ENCODE measurements around the gene RETREG3. TPM values are rescaled to one million over a fixed set of nuclear protein-coding genes. Genes with fewer than 3 reads are reported as not detected.

Gene RETREG3
- total RNA-seq, 1 experiment from 2014 or later: 59.0 TPM

- ChIA-PET CTCF (no interaction called here), POLR2A (interaction anchor here (0.6 kb wide), 1 partner anchor 107 kb away, joined by 3 read pairs; no protein-coding TSS in a partner anchor)
- no peak for TF ChIP-seq CTCF (IDR thresholded peaks at IDR 0.05; ENCODE audit: insufficient read depth in 1 of 2, low read depth in 1 of 2, low read length in 1 of 2, severe bottlenecking in 1 of 2, unreplicated experiment in 1 of 2)
- BruUV-seq (replicated peaks): no TSS peak
- Histone ChIP-seq H3K27me3 (replicated peaks; ENCODE audit: control insufficient read depth, insufficient read depth, low read length) (no peaks in the 10 kb centered on the region), H3K4me1 (no peaks in the 10 kb centered on the region; the same call in 1 of the 2 replicates), H3K36me3 (ENCODE audit: control insufficient read depth, insufficient read depth, low read length) (peaks cover 22% of the 10 kb centered on the region), H3K4me3 (ENCODE audit: low read depth, low read length) (no peak overlapping the region), H3K9me3 (no peaks in the 10 kb centered on the region)
- intact Hi-C loops (cut with micrococcal nuclease; ENCODE audit: unreplicated experiment): loop anchor here (10.0 kb wide), 1 partner anchor 252 kb away; the partner anchor contains the start of gene BECN1
- Mint-ChIP-seq H3K4me3 (ENCODE audit: unreplicated experiment) (no peak overlapping the region), H3K27ac (ENCODE audit: unreplicated experiment) (peak overlapping the region; percentile 13), H3K36me3 (ENCODE audit: insufficient read depth, unreplicated experiment) (peaks cover 92% of the 10 kb centered on the region), H3K9me3 (ENCODE audit: unreplicated experiment) (no peaks in the 10 kb centered on the region), H3K4me1 (ENCODE audit: low read depth, unreplicated experiment) (peaks cover 23% of the 10 kb centered on the region), H3K27me3 (ENCODE audit: insufficient read depth, unreplicated experiment) (no peaks in the 10 kb centered on the region)
- DNase-seq: no peak
These were observed 36.1 kb downstream of the RETREG3 start for GRCh38 chr17:42573095-42573494.

GRCh38 chr17:42571435-42572225, 37.5 kb downstream of the RETREG3 start:
- intact Hi-C loops (cut with micrococcal nuclease; ENCODE audit: unreplicated experiment): loop anchor here (10.0 kb wide), 1 partner anchor 253 kb away; the partner anchor contains the start of gene BECN1
- H3K27me3 ChIP-seq (replicated peaks; ENCODE audit: control insufficient read depth, insufficient read depth, low read length): no peaks in the 10 kb centered on the region
- no peak for DNase-seq
- H3K36me3 ChIP-seq (ENCODE audit: control insufficient read depth, insufficient read depth, low read length): peaks cover 22% of the 10 kb centered on the region
- no peak overlapping the region for H3K4me3 Mint-ChIP-seq (ENCODE audit: unreplicated experiment)
- H3K9me3 ChIP-seq: no peaks in the 10 kb centered on the region
- CTCF ChIA-PET: interaction anchor here (0.6 kb wide), 1 partner anchor 1018 kb away, joined by 9 read pairs; no protein-coding TSS in a partner anchor
- peaks cover 26% of the 10 kb centered on the region for H3K4me1 Mint-ChIP-seq (ENCODE audit: low read depth, unreplicated experiment)
- H3K4me1 ChIP-seq: peaks cover 1% of the 10 kb centered on the region
- no peak for TF ChIP-seq CTCF (IDR thresholded peaks at IDR 0.05; ENCODE audit: insufficient read depth in 1 of 2, low read depth in 1 of 2, low read length in 1 of 2, severe bottlenecking in 1 of 2, unreplicated experiment in 1 of 2)
- H3K27ac Mint-ChIP-seq (ENCODE audit: unreplicated experiment): no peak overlapping the region
- peaks cover 91% of the 10 kb centered on the region for H3K36me3 Mint-ChIP-seq (ENCODE audit: insufficient read depth, unreplicated experiment)
- BruUV-seq (replicated peaks): no TSS peak
- POLR2A ChIA-PET: no interaction called here
- no peaks in the 10 kb centered on the region for H3K27me3 Mint-ChIP-seq (ENCODE audit: insufficient read depth, unreplicated experiment)
- H3K4me3 ChIP-seq (ENCODE audit: low read depth, low read length): no peak overlapping the region
- H3K9me3 Mint-ChIP-seq (ENCODE audit: unreplicated experiment): no peaks in the 10 kb centered on the region

GRCh38 chr17:42568341-42569111, 40.6 kb downstream of the RETREG3 start:
- no peak overlapping the region for H3K27ac Mint-ChIP-seq (ENCODE audit: unreplicated experiment)
- CTCF ChIA-PET: interaction anchor here (0.6 kb wide), 1 partner anchor 183 kb away, joined by 4 read pairs; no protein-coding TSS in a partner anchor
- DNase-seq: no peak

More at GRCh38 chr17:42568341-42569111, 40.6 kb downstream of the RETREG3 start:
- no peaks in the 10 kb centered on the region for H3K27me3 Mint-ChIP-seq (ENCODE audit: insufficient read depth, unreplicated experiment)
- peaks cover 96% of the 10 kb centered on the region for H3K36me3 Mint-ChIP-seq (ENCODE audit: insufficient read depth, unreplicated experiment)
- POLR2A ChIA-PET: no interaction called here
- no peak overlapping the region for H3K4me3 ChIP-seq (ENCODE audit: low read depth, low read length)
- BruUV-seq (replicated peaks): no TSS peak
- no peak for TF ChIP-seq CTCF (IDR thresholded peaks at IDR 0.05; ENCODE audit: insufficient read depth in 1 of 2, low read depth in 1 of 2, low read length in 1 of 2, severe bottlenecking in 1 of 2, unreplicated experiment in 1 of 2)
- H3K9me3 Mint-ChIP-seq (ENCODE audit: unreplicated experiment): no peaks in the 10 kb centered on the region
- peaks cover 19% of the 10 kb centered on the region for H3K4me1 Mint-ChIP-seq (ENCODE audit: low read depth, unreplicated experiment)
- intact Hi-C loops (cut with micrococcal nuclease; ENCODE audit: unreplicated experiment): no loop called here
- peaks cover 25% of the 10 kb centered on the region for H3K36me3 ChIP-seq (ENCODE audit: control insufficient read depth, insufficient read depth, low read length)
- no peaks in the 10 kb centered on the region for H3K27me3 ChIP-seq (replicated peaks; ENCODE audit: control insufficient read depth, insufficient read depth, low read length)
- H3K4me3 Mint-ChIP-seq (ENCODE audit: unreplicated experiment): peak overlapping the region; percentile 32
- peaks cover 5% of the 10 kb centered on the region for H3K4me1 ChIP-seq
- H3K9me3 ChIP-seq: no peaks in the 10 kb centered on the region

Data from Caco-2 (cell line).